Gastroesophageal sphincter (tissue), 3 donors: ENCODE measurements around the gene PAN2.
"Not testable (repeated sequence)": the region's sequence is repeated elsewhere in the genome, so short reads cannot be mapped to it uniquely, and the experiment has no call there.

Source experiments
- CTCF ChIP-seq, 4 experiments: fragments of 200-600 bp in 2 of 4; fragments of 450-650 bp in 2 of 4; sonication (generic) in 1 of 4; IDR thresholded peaks; one replicate each; pipeline ENCODE4 v1.5.1; 2017 to 2019; ENCODE audit warnings: antibody characterized with exemption in 4 of 4, mild to moderate bottlenecking in 2 of 4, moderate library complexity in 2 of 4
- EP300 ChIP-seq: sonication (generic); formaldehyde crosslinking; IDR thresholded peaks from one replicate; pipeline ENCODE4 v1.6.1; 2017; ENCODE audit warnings: antibody characterized with exemption, mild to moderate bottlenecking
- POLR2A ChIP-seq, 2 donors: fragments of 450-650 bp; IDR thresholded peaks; one replicate each; pipeline ENCODE4 v1.6.1; 2017; ENCODE audit warnings: antibody characterized with exemption in 2 of 2, mild to moderate bottlenecking in 2 of 2, moderate library complexity in 1 of 2
- POLR2AphosphoS5 ChIP-seq: sonication (generic); formaldehyde crosslinking; IDR thresholded peaks from one replicate; pipeline ENCODE4 v1.6.1; 2017; ENCODE audit warnings: antibody characterized with exemption

GRCh38 chr12:56272468-56272867 is 61.3 kb downstream of the PAN2 start:
- TF ChIP-seq POLR2A (IDR thresholded peaks at IDR 0.05); POLR2AphosphoS5; CTCF (IDR thresholded peaks at IDR 0.05); EP300: not testable (repeated sequence)
